Activated T-cell treated with anti-CD3 and anti-CD28 coated beads, Interleukin-2, amount 50 U/mL, for 48 hours (primary cell): ENCODE data around the gene CACNA1C.
"Not testable (repeated sequence)": the region's sequence is repeated elsewhere in the genome, so short reads cannot be mapped to it uniquely, and the experiment has no call there.

ENCODE experiments used
- DNase-seq, 2 experiments: peaks; one replicate each; pipeline ENCODE4 v3.0.0-alpha.2; 2020

Gene CACNA1C

DNA sequence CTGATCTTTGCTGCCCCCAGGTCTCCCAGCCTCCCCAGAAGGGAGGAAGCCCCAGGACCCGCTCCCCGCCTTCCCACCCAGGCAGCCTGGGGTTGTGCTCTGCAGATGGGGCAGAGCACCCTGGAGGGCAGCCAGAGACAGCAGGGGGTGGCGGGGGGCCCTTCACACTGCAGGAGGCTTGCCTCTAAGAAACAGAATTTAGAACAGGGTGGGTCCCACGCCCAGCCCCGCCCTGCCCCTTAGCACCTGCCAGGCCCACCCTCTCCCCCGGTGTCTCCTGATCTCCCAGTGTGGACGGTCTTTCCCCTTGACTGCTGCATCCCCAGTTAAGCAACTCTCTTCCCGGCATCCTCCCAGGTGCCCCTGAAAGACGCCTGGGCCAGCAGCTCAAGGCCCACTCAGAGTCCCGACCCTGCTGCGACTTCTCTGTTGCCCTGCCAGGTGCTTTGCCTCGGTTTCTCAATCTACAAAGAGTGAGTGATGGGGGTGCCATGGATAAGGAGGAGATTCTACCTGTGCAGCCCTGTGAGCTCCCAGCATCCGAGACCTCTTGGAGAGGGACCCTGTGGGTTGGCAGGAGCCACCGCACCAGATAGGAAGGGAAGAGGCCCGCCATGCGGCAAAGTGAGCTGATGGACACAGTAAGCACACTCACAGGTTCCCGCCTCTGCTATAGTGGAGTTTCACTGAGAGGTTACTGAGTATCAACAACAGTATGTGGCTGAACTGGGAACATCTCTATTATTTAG, 414.8 kb downstream of the CACNA1C start:
- no peak for DNase-seq

DNA sequence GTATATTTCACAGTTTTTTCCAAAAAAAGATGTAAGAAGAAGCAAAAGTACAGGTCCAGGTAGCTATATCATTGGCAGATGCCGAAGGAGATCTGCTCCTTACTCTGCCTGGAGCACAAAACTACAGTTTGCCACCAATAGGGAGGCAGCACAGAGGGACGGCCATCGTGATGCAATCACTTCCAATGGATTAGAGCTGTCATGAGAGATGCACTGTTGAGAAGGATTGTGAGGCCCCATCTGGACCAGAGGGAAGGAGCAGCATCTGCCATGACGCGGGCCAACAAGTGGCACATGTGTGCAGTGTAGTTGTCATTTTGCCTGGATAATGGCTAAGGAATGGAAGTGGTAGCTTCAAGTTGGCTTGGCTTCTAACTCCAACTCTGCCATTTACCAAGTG, 423.2 kb downstream of the CACNA1C start:
- DNase-seq: no peak

DNA sequence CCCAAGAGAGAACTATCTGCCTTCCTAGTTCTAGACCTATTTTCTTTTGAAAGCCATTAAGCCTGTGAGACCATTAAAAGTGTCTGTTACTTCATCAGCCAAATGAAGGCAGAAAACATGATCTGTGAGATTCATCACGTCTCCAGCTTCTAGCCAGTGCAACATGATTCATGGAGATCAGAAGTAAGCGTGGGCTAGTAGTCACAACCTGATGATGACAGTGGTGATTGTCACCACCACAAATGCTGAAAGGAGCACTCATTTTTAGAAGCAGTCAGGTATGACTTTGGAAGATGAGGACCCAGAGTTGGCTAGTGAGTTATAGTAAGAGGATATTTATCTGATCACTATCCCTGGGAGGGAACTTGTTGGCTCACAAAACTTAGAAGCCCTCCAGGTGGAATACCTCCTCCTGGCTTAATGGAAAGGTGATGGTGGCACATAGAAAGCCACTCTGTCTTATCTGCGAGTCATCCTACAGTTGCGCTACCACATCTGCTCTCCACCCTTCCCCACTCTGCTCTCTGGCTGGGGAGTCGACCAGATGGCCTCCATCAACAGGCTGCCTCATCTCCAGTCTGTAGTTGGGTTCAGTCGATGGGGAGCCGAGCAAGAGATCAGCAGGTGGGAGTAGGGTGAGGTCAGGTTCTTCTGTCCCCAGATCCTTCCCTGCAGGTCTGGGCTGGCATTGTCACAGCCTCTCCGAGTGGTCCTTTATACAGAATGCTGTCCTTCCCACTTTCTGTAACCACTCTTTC, 424.4 kb downstream of the CACNA1C start:
- DNase-seq: peak in 1 of 2 experiments; percentile 17

DNA sequence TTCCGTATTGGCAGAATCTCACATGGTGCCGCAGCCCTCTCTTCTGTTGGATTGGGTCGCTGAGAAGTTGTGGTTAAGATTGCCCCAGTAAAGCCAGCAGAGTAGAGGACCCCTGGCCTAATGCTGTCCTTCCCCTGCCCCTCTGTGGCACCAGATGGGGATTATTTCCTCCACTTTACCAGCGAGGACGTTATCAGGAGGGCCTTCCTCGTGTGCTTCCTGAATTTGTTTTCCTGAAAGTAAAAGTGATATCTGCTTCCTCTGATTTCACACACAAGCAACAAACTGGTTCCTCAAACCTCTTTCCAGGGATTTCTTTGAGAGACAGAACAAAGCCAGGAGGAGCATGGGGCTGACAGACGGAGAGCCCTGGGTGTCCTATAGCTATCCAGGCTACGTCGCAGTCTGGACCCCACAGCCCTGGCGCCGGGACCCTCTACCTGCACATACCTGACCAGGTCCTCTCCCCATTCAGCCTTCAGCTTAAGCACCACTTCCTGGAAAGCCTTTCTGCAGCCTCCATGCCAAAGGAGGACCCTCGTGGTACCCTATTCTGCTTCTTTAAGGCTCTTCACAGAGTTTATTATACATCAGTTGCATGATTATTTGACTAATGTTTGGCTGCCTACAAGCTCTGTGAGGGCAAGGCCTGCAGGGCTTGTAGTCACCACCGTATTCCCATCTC, 427.2 kb downstream of the CACNA1C start:
- no peak for DNase-seq

DNA sequence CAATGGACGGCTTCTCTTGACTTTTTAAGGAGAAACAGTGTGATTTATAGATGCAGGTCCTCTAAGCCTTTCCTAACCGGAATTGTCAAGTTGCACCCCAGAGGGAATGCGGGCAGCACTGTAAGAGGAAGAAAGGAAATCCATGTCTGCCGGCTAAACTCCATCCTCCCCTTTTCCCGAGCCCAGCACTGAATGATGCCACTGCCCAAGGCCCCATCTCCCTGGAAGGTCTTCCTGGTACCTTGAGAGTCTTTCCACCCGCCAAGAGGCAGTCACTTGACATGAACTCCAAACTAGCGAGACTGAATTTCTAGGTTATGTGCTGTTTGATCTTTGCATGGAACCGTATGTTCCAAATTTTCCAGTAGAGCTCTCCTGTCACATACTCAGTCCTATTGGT, 428.6 kb downstream of the CACNA1C start:
- no peak for DNase-seq

DNA sequence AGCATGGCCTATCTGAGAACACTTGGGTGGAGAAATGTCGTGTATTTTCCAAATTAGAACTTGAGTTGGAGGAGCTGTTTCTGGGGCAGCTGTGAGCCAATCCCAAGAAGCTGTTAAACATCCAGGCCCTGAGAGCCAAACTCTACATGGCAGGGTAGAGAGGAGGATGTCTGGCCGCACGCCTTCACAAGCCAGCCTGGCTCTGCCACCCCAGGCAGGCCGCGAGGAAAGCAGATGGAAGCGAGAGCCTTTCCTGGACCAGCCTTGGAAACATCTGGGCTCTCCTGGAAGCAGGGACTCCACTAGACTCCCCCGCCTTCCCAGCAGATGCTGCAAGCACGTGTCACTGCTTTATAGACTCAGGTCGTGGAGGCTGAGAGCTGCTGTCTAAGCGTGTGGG, 429.2 kb downstream of the CACNA1C start:
- DNase-seq: no peak

DNA sequence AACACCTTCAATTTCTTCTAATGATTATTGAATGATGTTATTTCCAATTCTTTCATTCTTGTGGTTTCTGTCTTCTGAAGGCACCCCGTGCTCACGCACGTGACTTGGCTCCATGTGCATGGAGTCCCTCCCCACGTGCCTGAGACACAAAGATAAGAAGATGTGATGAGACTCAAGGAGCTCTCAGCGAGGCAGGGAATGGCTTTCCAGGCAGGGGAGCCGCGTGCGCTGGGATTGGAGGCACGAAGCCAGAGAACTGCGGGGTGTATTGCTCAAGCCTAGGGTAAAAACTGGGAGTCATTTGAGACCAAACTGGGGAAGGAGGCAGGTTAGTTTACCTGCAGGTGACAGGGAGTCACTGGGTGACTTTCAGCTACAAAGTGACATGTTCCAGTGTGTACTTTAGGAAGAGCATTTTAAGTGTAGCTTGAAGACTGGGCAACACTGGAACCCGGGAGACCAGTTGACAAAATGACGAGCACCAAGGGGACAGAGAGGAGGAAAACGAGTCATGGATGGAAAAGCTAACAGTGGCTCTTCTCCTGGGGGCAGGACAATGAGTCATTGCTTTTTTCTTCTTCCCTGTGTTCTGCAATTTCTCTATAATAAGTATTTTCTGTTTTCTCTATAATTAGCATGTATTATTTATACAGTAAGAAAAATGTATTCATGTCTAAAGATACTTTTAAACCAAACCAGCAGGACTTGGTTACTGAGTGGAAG, 430.3 kb downstream of the CACNA1C start:
- no peak for DNase-seq

DNA sequence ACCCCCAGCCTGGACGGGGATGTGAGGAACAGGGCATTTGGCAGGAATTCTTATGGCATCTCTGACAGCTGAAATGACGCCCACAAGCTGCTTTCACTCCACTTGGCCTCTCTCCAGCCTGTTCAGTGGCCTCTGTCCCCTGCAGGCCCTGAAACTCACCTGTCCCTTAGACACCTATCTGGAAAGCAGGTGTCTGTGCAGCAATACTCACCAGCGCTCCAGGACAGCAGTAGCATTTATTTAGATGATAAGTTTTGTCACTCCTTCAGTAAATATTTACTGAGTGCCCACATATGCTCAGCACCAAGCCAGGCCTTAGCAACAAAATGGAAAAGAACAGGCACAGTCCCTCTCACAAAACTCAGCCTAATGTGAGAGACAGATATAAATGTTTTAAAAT, 430.9 kb downstream of the CACNA1C start:
- DNase-seq: no peak

DNA sequence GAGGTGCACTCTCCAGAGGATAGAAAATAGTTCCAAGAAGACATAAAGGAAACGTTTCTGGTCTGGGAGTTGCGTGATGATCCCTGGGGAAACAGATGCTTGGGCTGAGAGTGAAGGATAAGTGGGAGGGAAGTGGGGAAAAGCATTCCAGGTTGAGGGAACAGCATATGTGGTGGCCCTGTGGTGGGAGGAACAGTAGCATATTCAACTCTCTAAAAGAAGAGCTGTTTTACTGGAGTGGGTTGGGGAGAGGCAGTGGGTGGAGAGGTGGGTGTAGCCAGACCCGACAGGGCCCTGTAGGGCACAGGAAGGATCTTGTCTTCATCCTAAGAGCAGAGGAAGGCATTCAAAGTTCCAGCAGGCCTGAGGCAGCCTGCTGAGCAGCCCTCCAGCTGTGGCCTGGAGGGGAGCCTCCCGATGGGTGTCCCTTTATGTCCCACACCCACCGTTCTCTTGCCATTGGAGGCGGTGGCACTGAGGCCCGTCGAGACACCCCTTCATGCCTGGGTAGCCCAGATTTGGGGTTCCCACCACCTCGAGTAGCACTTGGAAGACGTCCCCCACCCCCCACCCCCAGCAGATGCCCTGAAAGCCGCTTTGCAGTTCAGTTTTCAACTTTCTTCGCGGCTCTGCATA, 431.5 kb downstream of the CACNA1C start:
- no peak for DNase-seq

DNA sequence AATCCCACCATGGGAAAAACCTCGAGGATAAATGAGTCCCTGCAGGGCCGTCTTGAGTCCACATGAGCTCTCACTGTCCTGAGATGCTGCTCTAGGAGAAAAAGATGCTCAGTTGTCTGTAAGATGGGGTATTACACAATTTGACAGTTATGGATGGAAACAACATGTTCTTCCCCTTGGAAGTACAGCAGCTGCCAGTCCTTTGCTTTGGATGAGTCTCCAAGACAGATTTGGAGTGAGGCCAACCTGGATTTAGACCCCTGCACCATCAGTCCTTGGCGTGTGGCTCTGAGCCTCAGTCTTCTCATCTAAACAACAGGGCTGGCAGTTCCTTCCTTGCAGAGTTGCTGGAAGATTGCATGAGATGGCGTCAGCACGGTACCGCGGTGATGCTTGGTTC, 432.9 kb downstream of the CACNA1C start:
- DNase-seq: no peak

DNA sequence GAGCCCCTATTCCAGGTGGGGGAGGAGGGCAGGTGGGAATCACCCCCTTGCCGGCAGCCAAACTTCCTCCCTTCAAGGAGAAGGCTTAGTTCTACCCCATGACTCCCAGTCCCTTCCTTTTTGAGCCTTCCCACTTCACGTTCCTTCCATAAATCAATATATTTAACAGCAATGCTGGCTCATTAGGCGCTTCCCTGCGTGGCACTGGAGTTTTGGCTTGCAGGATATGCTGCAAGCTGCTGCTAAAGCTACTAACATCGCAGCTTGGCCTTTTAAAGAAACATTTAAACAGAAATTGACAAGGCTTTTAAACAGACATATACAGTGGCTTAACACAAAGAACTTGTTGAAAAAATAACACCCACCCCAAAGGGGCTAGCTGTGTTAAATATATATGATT, 434.0 kb downstream of the CACNA1C start:
- DNase-seq: no peak

DNA sequence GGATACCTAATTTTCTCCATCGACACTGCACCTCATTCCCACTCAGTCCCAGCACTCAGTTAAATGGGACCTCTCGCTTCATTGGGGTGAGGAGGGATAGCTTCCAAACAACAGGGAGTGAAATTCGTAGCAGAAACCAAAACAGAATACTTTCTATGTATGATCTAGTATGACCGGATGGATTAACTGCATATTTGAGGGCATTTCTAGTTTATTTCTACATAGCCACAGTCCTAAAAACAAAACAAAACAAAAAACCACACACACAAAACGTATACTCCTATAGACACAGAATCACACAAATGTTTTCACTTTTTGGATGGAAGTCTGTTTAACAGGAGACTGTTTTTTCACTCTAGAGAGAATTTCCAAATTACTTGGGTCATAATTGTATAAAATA, 434.5 kb downstream of the CACNA1C start:
- DNase-seq: no peak

DNA sequence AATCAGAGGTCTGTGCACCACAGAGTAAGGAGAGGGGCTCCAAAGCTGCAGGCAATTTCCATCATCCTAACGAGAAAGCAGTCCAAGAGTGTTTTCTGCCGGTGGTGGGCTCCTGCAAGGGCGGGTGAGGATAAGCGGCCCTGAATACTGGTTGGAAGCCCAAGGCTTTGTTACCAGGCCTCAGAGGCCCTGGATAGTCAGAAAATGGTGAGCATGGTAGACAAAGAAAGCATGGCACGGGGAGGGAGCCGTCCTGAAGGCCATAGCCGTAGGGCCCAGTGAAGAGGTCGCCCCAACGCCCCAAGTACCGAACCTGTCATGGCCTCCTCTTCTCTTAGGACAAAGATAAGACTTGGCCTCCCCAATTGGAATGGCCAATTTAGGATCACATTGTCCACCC, 435.3 kb downstream of the CACNA1C start:
- no peak for DNase-seq

DNA sequence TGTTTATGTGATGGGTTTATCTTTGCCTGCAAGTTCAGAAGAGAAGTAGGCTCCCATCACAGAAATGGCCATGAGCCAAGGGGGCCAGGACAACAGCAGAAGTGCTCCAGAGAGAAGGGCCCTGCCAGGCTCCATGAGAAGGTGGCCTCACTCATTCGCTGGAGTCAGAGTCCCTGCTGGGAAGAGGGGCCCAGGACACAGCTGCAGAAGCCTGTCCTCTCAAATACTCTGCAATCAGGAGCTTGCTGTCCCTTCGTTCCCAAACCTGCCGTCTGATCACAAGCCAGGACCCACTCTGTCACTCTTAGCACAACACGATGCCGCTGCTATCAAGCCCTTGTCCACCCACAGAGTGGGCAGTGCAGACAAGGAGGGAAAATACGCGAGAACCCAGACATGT, 435.8 kb downstream of the CACNA1C start:
- no peak for DNase-seq

DNA sequence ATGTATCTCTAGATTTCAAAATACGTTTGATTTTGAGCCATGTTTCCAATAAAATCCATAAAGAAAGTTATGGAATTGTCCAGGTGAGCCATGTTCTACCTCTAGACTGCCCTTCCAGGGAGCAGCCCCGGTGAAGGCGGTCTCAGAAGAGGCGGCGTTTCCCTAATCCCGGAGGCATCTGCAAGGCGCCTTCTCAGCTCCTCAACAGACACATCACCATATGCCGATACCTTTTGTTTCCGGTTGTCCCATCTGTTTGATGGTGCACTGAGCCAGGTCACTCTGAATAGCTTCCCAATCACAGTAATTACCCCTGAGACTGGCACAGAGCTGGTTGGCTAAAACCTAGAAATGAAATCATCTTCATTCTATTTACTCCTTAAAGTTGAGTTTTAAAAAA, 436.5 kb downstream of the CACNA1C start:
- no peak for DNase-seq

DNA sequence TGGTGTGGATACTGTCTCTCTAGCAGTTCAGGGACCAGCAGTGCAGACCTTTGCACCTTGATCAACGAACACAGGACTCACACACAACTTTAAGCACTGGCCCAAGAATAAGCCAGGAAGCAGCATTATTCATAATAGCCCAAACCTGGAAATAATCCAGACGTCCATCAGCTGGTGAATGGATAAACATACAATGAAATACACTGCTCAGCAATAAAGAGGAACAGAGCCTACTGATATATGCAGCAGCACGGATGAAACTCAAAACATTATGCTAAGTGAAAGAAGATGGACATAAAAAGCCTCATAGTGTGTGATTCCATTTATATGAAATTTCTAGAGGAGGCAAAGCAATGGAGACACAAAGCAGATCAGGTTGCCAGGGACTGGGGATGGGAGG, 438.0 kb downstream of the CACNA1C start:
- no peak for DNase-seq

DNA sequence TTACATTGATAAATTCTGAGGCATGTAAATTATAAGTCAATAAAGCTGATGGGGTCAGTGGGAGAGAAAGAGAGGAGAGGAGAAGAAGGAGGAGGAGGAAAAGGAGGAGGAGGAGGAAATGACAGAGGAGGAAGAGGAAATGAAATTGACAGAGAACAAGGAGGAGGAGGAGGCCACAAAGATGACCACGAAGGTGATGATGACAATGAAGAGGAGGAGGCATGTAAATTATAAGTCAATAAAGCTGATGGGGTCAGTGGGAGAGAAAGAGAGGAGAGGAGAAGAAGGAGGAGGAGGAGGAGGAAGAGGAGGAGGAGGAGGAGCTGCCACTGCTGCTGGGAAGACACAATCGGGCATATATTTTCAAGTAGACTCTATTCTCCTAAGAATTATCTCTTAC, 438.6 kb downstream of the CACNA1C start:
- DNase-seq: not testable (repeated sequence)

DNA sequence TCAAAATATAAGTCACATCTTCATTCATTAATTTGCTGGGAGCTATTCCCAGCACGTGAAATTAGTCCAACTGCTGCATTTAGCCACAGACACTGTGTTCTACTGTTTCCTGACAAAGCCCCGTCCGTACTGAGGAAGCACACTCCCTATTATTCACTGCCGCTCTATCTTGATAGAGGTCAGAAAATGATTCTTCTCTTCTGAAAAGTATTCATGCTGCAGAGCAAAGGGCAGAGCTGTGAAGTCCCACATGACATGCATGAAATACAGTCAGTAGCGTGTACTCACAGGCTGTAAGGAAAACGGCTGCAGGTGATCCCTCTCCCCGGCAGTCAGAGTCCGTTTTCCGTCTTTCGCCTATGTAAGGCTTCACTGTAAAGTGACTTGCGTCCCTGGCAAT, 439.4 kb downstream of the CACNA1C start:
- DNase-seq: no peak

DNA sequence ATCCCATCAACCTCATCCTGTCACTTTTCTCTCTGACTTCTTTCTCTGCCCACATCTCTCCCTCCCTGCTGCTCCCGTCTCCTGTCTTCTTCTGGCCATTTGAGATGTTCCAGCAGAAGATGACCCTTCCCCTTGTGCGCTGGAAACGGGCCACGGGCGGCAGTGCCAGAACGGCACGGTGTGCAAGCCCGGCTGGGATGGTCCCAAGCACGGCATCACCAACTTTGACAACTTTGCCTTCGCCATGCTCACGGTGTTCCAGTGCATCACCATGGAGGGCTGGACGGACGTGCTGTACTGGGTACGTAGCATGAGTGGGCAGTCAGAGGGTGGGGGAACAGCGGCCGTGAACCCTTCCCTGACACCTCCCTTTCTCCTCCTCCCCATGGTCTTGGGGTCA, 440.3 kb downstream of the CACNA1C start:
- no peak for DNase-seq

DNA sequence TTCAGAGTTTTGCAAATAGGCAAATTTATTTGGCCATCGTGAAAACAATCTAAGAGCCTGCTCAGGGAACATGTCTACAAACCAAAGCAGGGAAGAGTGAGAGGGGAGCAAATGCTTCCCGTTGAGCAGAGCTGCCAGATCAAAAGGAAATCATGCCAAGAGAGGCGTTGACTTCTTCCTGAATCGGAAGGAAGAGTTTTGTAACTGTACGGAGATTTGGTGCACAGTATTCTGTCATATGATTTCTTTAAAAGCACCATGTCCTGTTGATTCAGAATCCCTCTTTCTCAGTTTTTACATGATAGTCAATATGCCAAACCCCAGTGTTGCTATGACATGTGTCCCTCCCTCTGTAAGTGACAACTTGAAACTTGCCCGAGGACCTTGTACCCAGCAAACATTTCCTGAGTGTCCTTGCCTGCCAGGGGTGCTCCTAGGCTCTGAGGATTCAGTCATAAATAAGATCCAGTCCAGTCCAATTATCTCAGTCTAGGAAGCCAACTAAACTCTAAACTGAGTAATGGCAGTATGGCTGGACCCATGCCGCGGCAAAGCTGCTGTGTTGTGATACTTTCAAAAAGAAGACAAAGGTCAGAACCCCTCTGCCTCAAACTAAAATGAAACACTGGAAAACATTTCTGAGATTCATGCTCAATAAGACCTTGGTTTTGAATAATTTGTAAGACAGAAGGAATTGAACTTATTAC, 441.9 kb downstream of the CACNA1C start:
- DNase-seq: no peak

DNA sequence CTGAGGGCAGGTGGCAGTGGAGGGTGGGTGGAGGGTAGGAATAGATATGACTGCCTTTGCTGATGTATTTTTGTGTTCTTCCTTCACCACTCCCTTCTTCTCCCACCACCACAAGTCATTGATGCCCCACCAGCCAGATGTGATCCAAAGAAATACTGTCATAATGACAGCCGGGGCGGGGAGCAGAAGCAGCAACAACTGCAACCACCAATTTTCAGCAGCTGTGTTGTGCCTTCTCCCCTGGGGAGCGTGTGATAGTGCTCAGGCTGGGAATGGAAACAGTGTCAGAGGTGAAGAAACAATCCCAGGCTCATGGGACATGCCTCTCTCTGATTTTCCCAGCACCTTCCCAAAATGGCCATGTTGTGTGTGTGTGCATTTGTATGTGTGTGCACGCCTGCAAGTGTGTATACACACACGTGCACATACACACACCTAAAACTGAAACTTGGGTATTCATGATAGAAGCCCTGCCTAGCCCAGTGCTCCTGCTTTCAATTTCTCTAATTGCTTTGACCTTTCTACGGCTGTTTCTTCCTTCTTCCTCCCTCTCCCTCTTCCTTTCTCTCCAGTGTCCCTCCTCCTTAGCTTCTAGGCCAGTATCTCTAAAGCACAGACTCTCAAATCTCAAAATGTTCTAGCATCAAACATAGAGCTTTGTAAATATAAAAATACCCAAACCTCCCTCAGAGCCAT, 442.8 kb downstream of the CACNA1C start:
- DNase-seq: no peak
